ENCODE results near the gene ABL2.

DNA sequence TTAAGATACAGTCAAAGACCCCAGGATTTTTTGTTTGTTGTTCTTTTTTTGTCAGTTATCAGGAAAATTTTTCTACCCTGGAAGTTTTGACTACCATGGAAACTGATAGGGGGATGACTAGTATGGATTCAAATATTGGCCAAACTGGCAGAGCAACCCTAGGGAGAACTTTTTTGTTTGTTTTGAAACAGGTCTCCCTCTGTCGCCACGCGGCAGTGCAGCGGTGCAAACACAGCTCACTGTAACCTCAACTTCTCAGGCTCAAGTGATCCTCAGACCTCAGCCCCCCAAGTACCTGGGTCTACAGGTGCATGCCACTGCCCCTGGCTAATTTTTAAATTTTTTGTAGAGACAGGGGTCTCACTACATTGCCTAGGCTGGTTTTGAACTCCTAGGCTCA is 101.0 kb downstream of the ABL2 start:
- TF ChIP-seq POLR2A (IDR thresholded peaks at IDR 0.05) (no peak), POLR2AphosphoS5 (IDR thresholded peaks at IDR 0.05) (no peak)
- TF ChIP-seq, protein P1, sequence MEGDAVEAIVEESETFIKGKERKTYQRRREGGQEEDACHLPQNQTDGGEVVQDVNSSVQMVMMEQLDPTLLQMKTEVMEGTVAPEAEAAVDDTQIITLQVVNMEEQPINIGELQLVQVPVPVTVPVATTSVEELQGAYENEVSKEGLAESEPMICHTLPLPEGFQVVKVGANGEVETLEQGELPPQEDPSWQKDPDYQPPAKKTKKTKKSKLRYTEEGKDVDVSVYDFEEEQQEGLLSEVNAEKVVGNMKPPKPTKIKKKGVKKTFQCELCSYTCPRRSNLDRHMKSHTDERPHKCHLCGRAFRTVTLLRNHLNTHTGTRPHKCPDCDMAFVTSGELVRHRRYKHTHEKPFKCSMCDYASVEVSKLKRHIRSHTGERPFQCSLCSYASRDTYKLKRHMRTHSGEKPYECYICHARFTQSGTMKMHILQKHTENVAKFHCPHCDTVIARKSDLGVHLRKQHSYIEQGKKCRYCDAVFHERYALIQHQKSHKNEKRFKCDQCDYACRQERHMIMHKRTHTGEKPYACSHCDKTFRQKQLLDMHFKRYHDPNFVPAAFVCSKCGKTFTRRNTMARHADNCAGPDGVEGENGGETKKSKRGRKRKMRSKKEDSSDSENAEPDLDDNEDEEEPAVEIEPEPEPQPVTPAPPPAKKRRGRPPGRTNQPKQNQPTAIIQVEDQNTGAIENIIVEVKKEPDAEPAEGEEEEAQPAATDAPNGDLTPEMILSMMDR (IDR thresholded peaks at IDR 0.05 in 8 of 11, conservative IDR thresholded peaks at IDR 0.05 in 3 of 11) = no peak
